Panc1 (cell line): ENCODE data around the gene MMP15. TPM values are rescaled to one million over a fixed set of nuclear protein-coding genes. Genes with fewer than 3 reads are reported as not detected.

ENCODE experiments used
- ATAC-seq: fragments of 200-7000 bp; cut with Tn5 transposase; 2 replicates; pipeline ENCODE4 v1.9.1; 2020; ENCODE audit warnings: mild to moderate bottlenecking, moderate library complexity
- BruUV-seq: library from RNA; stranded (reverse); fragments of 400-500 nt; replicated peaks from 2 replicates; lab custom pipeline; 2021; lab: Mats Ljungman, UMichigan
- CTCF ChIA-PET: fragments of 300-600 bp; sonication (Branson Sonifier 250); formaldehyde crosslinking; loops from one replicate; lab custom pipeline; 2022; ENCODE audit warnings: antibody characterized with exemption; lab: Charles Lee
- POLR2A ChIA-PET: fragments of 300-600 bp; sonication (Branson Sonifier 250); formaldehyde crosslinking; loops from one replicate; lab custom pipeline; 2022; ENCODE audit warnings: antibody characterized with exemption; lab: Charles Lee
- DNase-seq: peaks from one replicate; pipeline ENCODE4 v3.0.0-alpha.2; 2010; ENCODE audit warnings: low read depth, low spot score
- H3K27ac ChIP-seq: 2 replicates; pipeline ENCODE4 v1.5.1; 2011; ENCODE audit warnings: mild to moderate bottlenecking, low read length, inconsistent platforms
- H3K27me3 ChIP-seq: fragments of 200-500 bp; sonication (Bioruptor generic); 2 replicates; pipeline ENCODE4 v1.6.0; 2014; ENCODE audit warnings: low read length, inconsistent platforms; ENCODE audit not compliant: control insufficient read depth, insufficient read depth
- H3K36me3 ChIP-seq: fragments of 200-500 bp; sonication (Bioruptor generic); 2 replicates; pipeline ENCODE4 v1.5.1; 2014; ENCODE audit warnings: inconsistent platforms, mild to moderate bottlenecking, low read length, moderate library complexity; ENCODE audit not compliant: control insufficient read depth, insufficient read depth
- H3K4me1 ChIP-seq: 2 replicates; pipeline ENCODE4 v1.5.1; 2011; ENCODE audit warnings: inconsistent platforms, mild to moderate bottlenecking, low read length, moderate library complexity; ENCODE audit not compliant: control insufficient read depth, insufficient read depth
- H3K4me3 ChIP-seq, 2 experiments: 2 replicates each; pipeline ENCODE4 v1.5.1; 2011 to 2012; ENCODE audit warnings: low read depth in 2 of 2, low read length in 2 of 2, mild to moderate bottlenecking in 2 of 2, inconsistent platforms in 1 of 2, moderate library complexity in 1 of 2
- H3K9me3 ChIP-seq: fragments of 200-500 bp; sonication (Bioruptor generic); 2 replicates; pipeline ENCODE4 v1.5.1; 2014; ENCODE audit warnings: low read depth, mild to moderate bottlenecking, inconsistent platforms, low read length, moderate library complexity; ENCODE audit not compliant: control insufficient read depth, insufficient read depth
- CTCF ChIP-seq: fragments of 450-650 bp; IDR thresholded peaks from 2 replicates; pipeline ENCODE4 v1.5.1; 2017; ENCODE audit warnings: mild to moderate bottlenecking
- POLR2AphosphoS5 ChIP-seq: IDR thresholded peaks from 2 replicates; pipeline ENCODE4 v1.6.1; 2012; ENCODE audit warnings: mild to moderate bottlenecking, low read depth, low read length, moderate library complexity
- REST ChIP-seq, 2 experiments: IDR thresholded peaks; 2 replicates each; pipeline ENCODE4 v1.6.1; 2011 to 2012; ENCODE audit warnings: low read depth in 2 of 2, control low read depth in 1 of 2, low read length in 1 of 2, mild to moderate bottlenecking in 1 of 2, moderate library complexity in 1 of 2; ENCODE audit not compliant: insufficient read depth in 1 of 2
- SIN3A ChIP-seq: IDR thresholded peaks from 2 replicates; pipeline ENCODE4 v1.6.1; 2012; ENCODE audit warnings: low read depth, mild to moderate bottlenecking, low read length, moderate library complexity, borderline replicate concordance; ENCODE audit not compliant: insufficient read depth
- TCF7L2 ChIP-seq: IDR thresholded peaks from 2 replicates; pipeline ENCODE4 v1.6.1; 2011; ENCODE audit warnings: mild to moderate bottlenecking, low read depth, low read length, inconsistent platforms
- in situ Hi-C: cut with HindIII; loops from 2 replicates; pipeline ENCODE4 v1.10.0; 2016; ENCODE audit warnings: low sequenced_read_pairs, low pct_unique_long_range_greater_than_20kb
- intact Hi-C: fragments of 100-400 bp; cut with micrococcal nuclease; formaldehyde crosslinking; loops from one replicate; pipeline ENCODE4 v1.10.0; 2022; ENCODE audit not compliant: unreplicated experiment
- total RNA-seq: library from RNA; stranded (reverse); gene quantifications from one replicate; pipeline ENCODE4 v1.2.1, GENCODE V29; 2021; ENCODE audit not compliant: unreplicated experiment

The MMP15 gene
- total RNA-seq, 1 experiment from 2014 or later: 10.9 TPM

GRCh38 chr16:58028541-58029070 is 3.1 kb downstream of the MMP15 start:
- intact Hi-C loops: no loop called here
- CTCF ChIA-PET: no interaction called here
- H3K4me1 ChIP-seq: no peaks in the 10 kb centered on the region
- POLR2A ChIA-PET: no interaction called here
- no peaks in the 10 kb centered on the region for H3K27me3 ChIP-seq
- H3K36me3 ChIP-seq: no peaks in the 10 kb centered on the region; the same call in 1 of the 2 replicates
- DNase-seq (no peak), ATAC-seq (no peak)
- no TSS peak for BruUV-seq
- TF ChIP-seq TCF7L2 (no peak), REST (IDR thresholded peaks at IDR 0.05; ENCODE audit: insufficient read depth in 1 of 2, low read depth in 2 of 2, low read length in 1 of 2) (no peak), POLR2AphosphoS5 (no peak), SIN3A (no peak), CTCF (no peak)
- no peaks in the 10 kb centered on the region for H3K9me3 ChIP-seq
- in situ Hi-C loops: no loop called here
- H3K4me3 ChIP-seq: no peak overlapping the region
- no peak overlapping the region for H3K27ac ChIP-seq

GRCh38 chr16:58029410-58029809 is 3.9 kb downstream of the MMP15 start:
- intact Hi-C loops: no loop called here
- ChIA-PET POLR2A (no interaction called here), CTCF (no interaction called here)
- ATAC-seq (no peak), DNase-seq (no peak)
- Histone ChIP-seq H3K36me3 (no peaks in the 10 kb centered on the region; the same call in 1 of the 2 replicates), H3K4me3 (no peak overlapping the region), H3K27me3 (no peaks in the 10 kb centered on the region), H3K27ac (no peak overlapping the region), H3K4me1 (no peaks in the 10 kb centered on the region), H3K9me3 (no peaks in the 10 kb centered on the region)
- in situ Hi-C loops: no loop called here
- no TSS peak for BruUV-seq
- no peak for TF ChIP-seq CTCF
- TF ChIP-seq SIN3A: no peak
- TF ChIP-seq TCF7L2: no peak
- TF ChIP-seq POLR2AphosphoS5: no peak
- TF ChIP-seq REST (IDR thresholded peaks at IDR 0.05; ENCODE audit: insufficient read depth in 1 of 2, low read depth in 2 of 2, low read length in 1 of 2): no peak
